IPS-20b (cell line): ENCODE measurements around the gene SDR9C7.
"Not testable (repeated sequence)": the region's sequence is repeated elsewhere in the genome, so short reads cannot be mapped to it uniquely, and the experiment has no call there.

Source experiments
- H3K27ac ChIP-seq: one replicate; pipeline ENCODE4 v1.5.1; 2013; ENCODE audit warnings: low read length
- H3K27me3 ChIP-seq: 2 replicates; pipeline ENCODE4 v1.6.1; 2013; ENCODE audit warnings: mild to moderate bottlenecking, low read length, inconsistent platforms; ENCODE audit not compliant: insufficient read depth
- H3K36me3 ChIP-seq: 2 replicates; pipeline ENCODE4 v1.6.1; 2013; ENCODE audit warnings: low read depth, mild to moderate bottlenecking, inconsistent platforms, low read length, moderate library complexity; ENCODE audit not compliant: insufficient read depth
- H3K4me1 ChIP-seq: 2 replicates; pipeline ENCODE4 v1.6.1; 2013; ENCODE audit warnings: mild to moderate bottlenecking, control low read depth, inconsistent platforms, low read length, moderate library complexity; ENCODE audit not compliant: insufficient read depth
- H3K4me3 ChIP-seq: 2 replicates; pipeline ENCODE4 v1.5.1; 2013; ENCODE audit warnings: mild to moderate bottlenecking, low read length, inconsistent platforms
- H3K9ac ChIP-seq: 2 replicates; pipeline ENCODE4 v1.6.1; 2013; ENCODE audit warnings: low read depth, mild to moderate bottlenecking, inconsistent platforms, low read length, moderate library complexity
- H3K9me3 ChIP-seq: 2 replicates; pipeline ENCODE4 v1.6.1; 2013; ENCODE audit warnings: mild to moderate bottlenecking, low read depth, low read length, inconsistent platforms; ENCODE audit not compliant: insufficient read depth

Gene SDR9C7

GRCh38 chr12:56933826-56934625, at the start of gene SDR9C7:
SDR9C7 (minus strand) TSS chr12:56934408; CDS start chr12:56934261, 147 bp downstream.
- Histone ChIP-seq H3K27ac (no peak within 1 kb of the TSS), H3K9me3 (no peaks in the 10 kb centered on the region), H3K36me3 (no peaks in the 10 kb centered on the region), H3K4me1 (peaks cover 12% of the 10 kb centered on the region; the same call in 1 of the 2 replicates), H3K9ac (no peak within 1 kb of the TSS), H3K27me3 (no peaks in the 10 kb centered on the region), H3K4me3 (no peak within 1 kb of the TSS)

GRCh38 chr12:56983386-56983785, 49.2 kb upstream of the SDR9C7 start:
- no peak overlapping the region for H3K9ac ChIP-seq
- H3K4me1 ChIP-seq = peaks cover 6% of the 10 kb centered on the region; the same call in 1 of the 2 replicates
- no peak overlapping the region for H3K4me3 ChIP-seq
- no peaks in the 10 kb centered on the region for H3K36me3 ChIP-seq
- no peaks in the 10 kb centered on the region for H3K27me3 ChIP-seq
- H3K9me3 ChIP-seq = no peaks in the 10 kb centered on the region
- H3K27ac ChIP-seq = no peak overlapping the region

GRCh38 chr12:56982578-56983236, 48.5 kb upstream of the SDR9C7 start:
- not testable (repeated sequence) for H3K9me3 ChIP-seq, H3K9ac ChIP-seq, H3K4me3 ChIP-seq, H3K36me3 ChIP-seq, H3K27ac ChIP-seq, H3K4me1 ChIP-seq, H3K27me3 ChIP-seq

GRCh38 chr12:56980941-56981530, 46.8 kb upstream of the SDR9C7 start:
- H3K27me3 ChIP-seq = no peaks in the 10 kb centered on the region
- H3K36me3 ChIP-seq = no peaks in the 10 kb centered on the region
- H3K27ac ChIP-seq = no peak overlapping the region
- no peak overlapping the region for H3K4me3 ChIP-seq
- H3K9ac ChIP-seq = no peak overlapping the region
- H3K9me3 ChIP-seq = no peaks in the 10 kb centered on the region
- no peaks in the 10 kb centered on the region for H3K4me1 ChIP-seq

- H3K27ac ChIP-seq = no peak overlapping the region
- H3K9ac ChIP-seq = no peak overlapping the region
- no peaks in the 10 kb centered on the region for H3K9me3 ChIP-seq
- H3K4me3 ChIP-seq = no peak overlapping the region
- no peaks in the 10 kb centered on the region for H3K4me1 ChIP-seq
- no peaks in the 10 kb centered on the region for H3K27me3 ChIP-seq
- no peaks in the 10 kb centered on the region for H3K36me3 ChIP-seq
Observed at GRCh38 chr12:56980268-56980667, 46.1 kb upstream of the SDR9C7 start.

- Histone ChIP-seq H3K27me3 (no peaks in the 10 kb centered on the region), H3K4me3 (no peak overlapping the region), H3K4me1 (no peaks in the 10 kb centered on the region), H3K9ac (no peak overlapping the region), H3K36me3 (no peaks in the 10 kb centered on the region), H3K27ac (no peak overlapping the region), H3K9me3 (no peaks in the 10 kb centered on the region)
Observed at GRCh38 chr12:56979628-56980027, 45.4 kb upstream of the SDR9C7 start.

- Histone ChIP-seq H3K9me3 (no peaks in the 10 kb centered on the region), H3K4me1 (no peaks in the 10 kb centered on the region), H3K36me3 (no peaks in the 10 kb centered on the region), H3K27me3 (no peaks in the 10 kb centered on the region), H3K27ac (no peak overlapping the region), H3K9ac (no peak overlapping the region), H3K4me3 (no peak overlapping the region)
Observed at GRCh38 chr12:56978397-56979138, 44.4 kb upstream of the SDR9C7 start.

- not testable (repeated sequence) for H3K4me3 ChIP-seq, H3K9me3 ChIP-seq, H3K27me3 ChIP-seq, H3K4me1 ChIP-seq, H3K36me3 ChIP-seq, H3K27ac ChIP-seq, H3K9ac ChIP-seq
Observed at GRCh38 chr12:56977361-56977760, 43.2 kb upstream of the SDR9C7 start.

- H3K4me1 ChIP-seq, H3K27me3 ChIP-seq, H3K9ac ChIP-seq, H3K27ac ChIP-seq, H3K9me3 ChIP-seq, H3K36me3 ChIP-seq, H3K4me3 ChIP-seq: not testable (repeated sequence)
Observed at GRCh38 chr12:56974224-56974623, 40.0 kb upstream of the SDR9C7 start.

GRCh38 chr12:56968910-56969309, 34.7 kb upstream of the SDR9C7 start:
- not testable (repeated sequence) for H3K9me3 ChIP-seq, H3K4me3 ChIP-seq, H3K27ac ChIP-seq, H3K27me3 ChIP-seq, H3K9ac ChIP-seq, H3K36me3 ChIP-seq, H3K4me1 ChIP-seq

- H3K9ac ChIP-seq, H3K4me3 ChIP-seq, H3K27ac ChIP-seq, H3K27me3 ChIP-seq, H3K36me3 ChIP-seq, H3K9me3 ChIP-seq, H3K4me1 ChIP-seq: not testable (repeated sequence)
Observed at GRCh38 chr12:56965997-56966642, 31.9 kb upstream of the SDR9C7 start.
